GM12892 (cell line): Measurements from ENCODE around the gene AEBP1.
"Not testable (repeated sequence)": the region's sequence is repeated elsewhere in the genome, so short reads cannot be mapped to it uniquely, and the experiment has no call there.

Source experiments
- DNase-seq: peaks from one replicate; pipeline ENCODE4 v3.0.0; 2011; ENCODE audit not compliant: insufficient read length
- FAIRE-seq: peaks from 2 replicates; lab custom pipeline; 2011; peaks lifted over from hg19 to GRCh38; lab: Jason Lieb, UNC
- POLR2A ChIP-seq: IDR thresholded peaks from 2 replicates; pipeline ENCODE4 v1.6.1; 2011; ENCODE audit warnings: low read depth, low read length, control low read depth
- POLR2AphosphoS5 ChIP-seq: IDR thresholded peaks from 2 replicates; pipeline ENCODE4 v1.6.1; 2011; ENCODE audit warnings: low read depth, low read length, control low read depth
- TAF1 ChIP-seq: IDR thresholded peaks from 2 replicates; pipeline ENCODE4 v1.6.1; 2011; ENCODE audit warnings: low read depth, mild to moderate bottlenecking, control low read depth, low read length, borderline replicate concordance

AEBP1 gene

DNA sequence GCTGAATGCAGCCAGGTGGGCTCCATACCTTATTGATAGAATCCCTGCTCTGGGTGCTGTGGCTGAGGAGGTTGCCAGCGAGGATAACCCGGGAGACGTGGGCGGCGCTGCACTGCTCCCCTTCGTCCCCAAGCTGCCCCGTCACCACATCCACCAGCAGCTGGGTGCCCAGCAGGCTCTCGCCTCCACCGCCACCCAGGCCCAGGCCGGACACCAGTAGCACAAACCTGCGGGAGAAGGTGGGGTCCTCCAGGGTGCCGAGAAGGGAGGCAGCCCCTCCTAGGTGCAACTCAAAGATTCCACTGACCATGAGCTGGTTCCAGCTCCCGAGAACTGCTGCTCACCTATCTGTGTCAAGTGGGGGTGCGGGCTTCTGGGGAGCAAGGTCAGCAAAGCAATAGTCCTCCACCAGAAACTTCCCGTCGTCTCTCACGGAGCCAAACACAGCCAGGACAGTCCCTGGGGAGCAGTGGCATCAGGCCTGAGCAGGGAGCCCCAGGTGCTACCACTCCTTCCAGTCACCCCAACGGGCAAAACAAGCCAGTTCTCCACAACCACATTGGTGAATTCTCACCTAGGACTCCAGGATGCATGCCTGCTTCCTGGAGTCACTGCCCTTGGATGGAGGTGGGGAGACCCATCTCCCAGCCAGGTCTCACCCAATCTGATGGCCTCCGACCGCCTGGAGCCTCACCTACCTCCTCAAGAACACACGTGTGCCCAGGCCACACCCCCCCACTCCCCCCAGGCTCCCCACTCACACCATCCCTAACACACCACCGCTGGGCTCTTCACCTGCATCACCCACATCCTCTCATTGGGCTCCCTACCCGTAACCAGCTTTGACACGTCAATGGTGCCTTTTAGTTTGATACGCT lies 12.9 kb downstream of the AEBP1 start:
- FAIRE-seq: no peak
- no peak for TF ChIP-seq POLR2A
- 0 out of 2 replicates have a peak, but pooled peaks have one; percentile 20 for TF ChIP-seq POLR2AphosphoS5
- no peak for DNase-seq

DNA sequence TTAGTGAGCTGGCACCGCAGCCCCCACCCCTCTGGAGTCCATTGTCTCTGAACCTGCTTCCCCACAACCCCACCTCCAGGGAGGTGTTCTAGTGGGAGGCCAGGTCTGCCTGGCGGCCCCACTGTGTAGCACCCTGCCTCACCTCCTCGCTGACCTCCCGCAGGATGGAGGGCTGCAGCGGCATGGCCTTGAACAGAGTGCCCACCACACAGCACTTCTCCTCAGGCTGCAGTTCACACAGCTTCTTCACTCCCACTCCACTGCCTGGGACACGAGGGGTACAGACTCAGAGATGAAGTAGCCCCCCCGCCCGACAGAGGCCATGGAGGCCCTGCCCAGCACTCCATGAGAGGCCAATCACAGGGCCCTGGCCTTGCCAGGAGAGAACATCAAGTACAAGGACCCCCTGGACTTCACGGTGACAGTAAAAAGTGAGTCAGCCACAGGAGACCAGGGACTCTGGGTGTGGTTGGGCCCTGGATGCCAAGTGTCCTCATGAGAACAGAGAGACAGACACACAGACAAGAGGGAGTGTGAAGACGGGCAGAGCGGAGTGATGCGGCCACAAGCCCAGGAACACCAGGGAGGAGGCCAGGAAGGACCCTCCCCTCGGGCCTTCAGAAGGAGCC lies 13.8 kb downstream of the AEBP1 start:
- TF ChIP-seq POLR2AphosphoS5 (no peak), POLR2A (no peak), TAF1 (no peak)
- DNase-seq: no peak
- FAIRE-seq: no peak

DNA sequence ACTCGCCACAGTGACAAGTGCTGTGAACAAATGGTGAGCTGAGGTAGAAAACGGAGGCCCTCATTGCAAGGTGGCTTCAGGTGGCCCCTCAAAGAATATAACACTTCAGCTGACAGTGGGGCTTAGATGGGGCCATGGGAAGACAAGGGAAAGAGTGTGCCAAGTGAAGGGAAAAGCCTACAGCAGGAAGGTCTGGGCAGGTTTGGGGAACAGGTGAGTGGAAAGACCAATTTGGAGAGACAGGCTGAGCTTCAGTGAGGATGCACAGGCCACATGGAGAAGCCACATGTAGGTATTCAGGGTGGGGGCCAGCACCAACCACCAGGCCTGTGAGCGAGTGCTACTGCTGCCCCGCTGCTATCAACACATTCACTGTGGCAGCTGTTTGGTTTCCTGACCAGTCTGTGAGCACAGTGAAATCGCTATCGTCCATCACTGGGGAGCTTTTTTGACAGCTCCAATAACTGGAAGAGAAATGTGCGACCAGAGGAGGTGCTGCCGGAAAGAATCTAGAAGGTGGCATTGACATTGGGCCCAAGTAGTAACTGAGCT lies 15.8 kb downstream of the AEBP1 start:
- DNase-seq (no peak), FAIRE-seq (no peak)
- TF ChIP-seq POLR2A (no peak), POLR2AphosphoS5 (no peak), TAF1 (no peak)

DNA sequence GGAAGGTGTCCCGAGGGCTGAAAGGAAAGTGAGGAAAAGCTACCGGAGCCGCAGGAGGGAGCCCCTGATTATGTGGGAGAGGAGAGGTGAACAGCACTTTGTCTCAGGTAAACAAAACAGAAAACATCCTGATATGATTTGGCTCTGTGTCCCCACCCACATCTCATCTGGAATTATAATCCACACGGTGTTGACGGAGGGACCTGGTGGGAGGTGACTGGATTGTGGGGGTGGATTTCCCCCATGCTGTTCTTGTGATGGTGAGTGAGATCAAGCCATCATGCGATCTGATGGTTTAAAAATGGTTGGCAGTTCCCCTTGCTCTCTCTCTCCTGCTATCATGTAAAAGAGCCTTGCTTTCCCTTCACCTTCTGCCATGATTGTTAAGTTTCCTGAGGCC lies 16.2 kb downstream of the AEBP1 start:
- no peak for TF ChIP-seq TAF1
- TF ChIP-seq POLR2A: no peak
- no peak for TF ChIP-seq POLR2AphosphoS5
- FAIRE-seq (no peak), DNase-seq (no peak)

DNA sequence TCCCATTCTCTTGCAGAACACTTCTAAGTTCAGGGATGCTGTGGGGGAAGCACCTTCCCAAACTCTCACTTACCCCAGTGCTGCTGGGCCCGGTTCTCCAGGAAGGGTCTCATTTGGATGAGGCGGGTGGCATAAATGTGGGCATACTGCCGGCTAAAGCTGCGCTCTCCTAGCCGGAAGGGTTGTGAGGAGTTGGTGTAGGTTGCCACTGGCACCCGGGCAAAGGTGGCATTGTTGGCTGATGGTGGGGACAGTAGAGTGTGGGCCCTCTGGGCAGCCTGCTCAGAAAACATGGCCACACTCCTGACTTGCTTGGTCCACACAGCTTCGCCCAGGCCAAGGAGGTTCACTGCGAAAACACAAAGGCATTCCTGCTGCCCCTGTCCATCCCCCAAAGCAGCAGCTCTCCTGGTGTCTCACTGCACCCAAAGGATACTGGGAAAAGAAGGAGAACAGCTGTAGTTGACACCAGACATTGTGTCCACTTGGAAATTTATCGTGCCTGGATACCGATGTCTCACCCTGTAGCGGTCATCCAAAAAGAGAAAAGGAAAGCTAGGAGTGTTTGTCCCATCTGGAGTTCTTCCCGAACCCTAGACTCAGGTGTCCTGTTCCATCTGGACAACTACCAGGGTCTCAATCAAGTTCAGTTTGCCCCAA lies 17.7 kb downstream of the AEBP1 start:
- DNase-seq: no peak
- no peak for TF ChIP-seq POLR2A
- no peak for TF ChIP-seq TAF1
- no peak for TF ChIP-seq POLR2AphosphoS5
- FAIRE-seq: no peak

DNA sequence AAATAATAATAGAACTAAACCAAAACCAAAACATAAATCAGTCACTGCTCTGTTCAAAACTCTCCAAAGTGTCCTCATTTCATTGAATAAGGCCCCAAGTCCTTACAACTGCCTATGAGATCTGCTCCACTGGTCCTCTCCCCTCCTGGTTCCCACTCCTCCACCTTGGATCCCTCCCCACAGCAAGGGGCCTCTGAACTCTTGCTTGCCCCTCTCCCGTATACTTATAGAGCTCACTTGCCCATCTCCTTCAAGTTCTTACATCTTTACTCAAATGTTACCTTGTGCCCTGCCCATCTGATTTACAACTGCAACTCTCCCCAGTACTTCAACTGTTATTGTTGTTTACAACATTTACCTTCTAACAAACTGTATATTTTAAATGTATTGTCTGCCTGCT lies 18.4 kb downstream of the AEBP1 start:
- DNase-seq (no peak), FAIRE-seq (no peak)
- TF ChIP-seq POLR2A (no peak), POLR2AphosphoS5 (no peak), TAF1 (no peak)

DNA sequence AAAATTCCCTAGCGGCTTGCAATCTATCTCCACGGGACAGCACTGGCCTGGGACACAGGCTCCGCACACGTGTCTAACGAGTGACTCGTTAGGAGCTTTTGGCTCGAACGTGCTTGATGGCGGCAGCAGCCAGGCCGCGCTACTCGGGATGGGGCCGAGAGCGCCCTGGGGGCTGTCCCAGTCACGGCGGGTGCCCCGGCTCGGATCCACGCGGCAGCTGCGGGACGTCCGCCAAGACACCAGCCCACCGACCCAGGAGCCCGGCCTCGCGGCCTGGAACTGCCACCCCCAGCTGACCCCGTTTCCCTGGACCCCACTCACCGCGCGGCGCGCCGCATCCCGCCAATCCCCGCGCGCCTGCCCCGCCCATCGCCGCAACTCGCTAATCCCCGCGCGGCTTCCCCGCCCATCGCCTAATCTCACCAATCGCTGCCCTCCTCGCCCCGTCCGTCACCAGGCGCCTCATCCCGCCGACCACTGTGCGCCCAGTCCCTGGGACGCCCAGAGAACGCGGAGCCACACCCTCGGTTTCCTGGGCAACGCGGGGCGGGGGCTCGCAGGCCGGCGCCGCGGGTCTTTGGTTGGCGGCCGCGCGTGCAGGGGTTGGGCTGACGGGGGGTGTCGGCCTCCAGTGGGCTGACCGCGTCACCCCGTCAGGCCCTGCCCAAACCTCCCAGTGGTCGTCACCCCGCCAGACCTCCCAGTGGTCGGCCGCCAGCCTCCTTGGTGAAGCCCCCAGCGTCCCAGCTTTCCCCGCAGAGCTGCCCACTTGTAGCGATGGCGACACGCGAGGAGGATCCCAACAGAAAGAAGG lies 19.3 kb downstream of the AEBP1 start, which contains the start of gene POLD2:
TSS of gene POLD2 (minus strand) at position 359 of the 814 bp plus-strand sequence. CDS start 1,495 bp downstream, outside the sequence.
- TF ChIP-seq POLR2AphosphoS5 (peak; percentile 61), TAF1 (peak; percentile 19; the same call in 1 of the 2 replicates), POLR2A (peak; percentile 71; the same call in 1 of the 2 replicates)
- FAIRE-seq: peak; percentile 99
- DNase-seq: peak; percentile 100

DNA sequence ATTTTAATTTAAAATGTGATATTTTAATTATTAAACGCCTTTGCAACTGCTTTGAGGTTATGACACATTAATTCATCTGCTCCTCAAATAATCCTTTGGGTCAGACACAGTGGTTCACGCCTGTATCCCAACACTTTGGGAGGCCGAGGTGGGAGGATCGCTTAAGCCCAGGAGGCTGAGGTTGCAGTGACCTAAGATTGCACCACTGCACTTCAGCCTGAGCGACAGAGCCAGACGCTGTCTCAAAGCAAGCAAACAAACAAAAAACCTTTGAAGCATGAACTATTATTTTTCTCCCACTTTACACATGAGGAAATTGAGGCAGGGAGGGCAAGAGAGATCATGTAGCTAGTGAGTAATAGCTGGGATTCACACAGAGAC lies 20.7 kb downstream of the AEBP1 start:
- DNase-seq: no peak
- no peak for TF ChIP-seq POLR2A
- no peak for TF ChIP-seq POLR2AphosphoS5
- no peak for TF ChIP-seq TAF1
- FAIRE-seq: no peak

DNA sequence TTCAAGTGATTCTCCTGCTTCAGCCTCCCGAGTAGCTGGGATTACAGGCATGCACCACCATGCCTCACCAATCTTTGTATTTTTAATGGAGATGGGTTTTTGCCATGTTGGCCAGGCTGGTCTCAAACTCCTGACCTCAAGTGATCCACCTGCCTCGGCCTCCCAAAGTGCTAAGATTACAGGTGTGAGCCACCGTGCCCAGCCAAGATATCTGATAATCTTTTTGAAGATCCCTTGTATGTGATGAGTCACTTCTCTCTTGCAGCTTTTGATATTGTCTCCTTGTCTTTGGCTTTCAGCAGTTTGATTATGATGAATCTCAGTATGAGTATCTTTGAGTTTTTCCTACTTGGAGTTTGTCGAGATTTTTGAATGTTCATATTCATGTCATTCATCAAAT lies 22.4 kb downstream of the AEBP1 start:
- DNase-seq, FAIRE-seq: not testable (repeated sequence)

DNA sequence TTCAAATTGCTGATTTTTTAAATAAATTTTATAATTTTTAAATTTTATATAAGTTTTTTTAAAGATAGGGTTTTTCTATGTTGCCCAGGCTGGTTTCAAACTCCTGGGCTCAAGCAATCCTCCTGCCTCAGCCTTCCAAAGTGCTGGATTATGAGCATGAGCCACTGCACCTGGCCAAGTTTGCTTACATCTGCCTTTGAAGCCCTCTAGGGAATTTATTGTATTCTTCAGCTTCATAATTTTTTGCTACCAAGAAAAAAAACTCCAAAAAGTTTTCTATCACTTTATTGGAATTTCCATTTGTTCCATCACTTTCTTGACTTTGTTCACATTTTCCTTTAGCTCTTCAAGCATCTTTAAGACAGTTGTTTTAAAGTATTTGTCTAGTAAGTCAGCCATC lies 23.0 kb downstream of the AEBP1 start:
- DNase-seq (no peak), FAIRE-seq (no peak)
- TF ChIP-seq TAF1 (no peak), POLR2AphosphoS5 (no peak)
